Esophagus muscularis mucosa (tissue), 4 donors: ENCODE measurements around the gene LRWD1. TPM values are rescaled to one million over a fixed set of nuclear protein-coding genes. Genes with fewer than 3 reads are reported as not detected.

Experiments used
- DNase-seq: peaks from one replicate; pipeline ENCODE4 v3.0.0-alpha.2; 2017; ENCODE audit errors: extremely low spot score
- H3K27ac ChIP-seq, 4 donors: fragments of 200-600 bp; sonication (generic); replicated peaks in 1 of 4; 1 replicate in 3 of 4; 2 replicates in 1 of 4; pipeline ENCODE4 v1.5.1; 2016 to 2019; ENCODE audit warnings: mild to moderate bottlenecking in 1 of 4
- H3K27me3 ChIP-seq, 4 donors: fragments of 200-600 bp; sonication (generic); one replicate each; pipeline versions ENCODE4 v1.5.1 to v1.6.0; 2016 to 2019
- H3K36me3 ChIP-seq, 4 donors: fragments of 200-600 bp; sonication (generic); one replicate each; pipeline ENCODE4 v1.5.1; 2016 to 2019
- H3K4me1 ChIP-seq, 4 donors: fragments of 200-600 bp; sonication (generic); one replicate each; pipeline ENCODE4 v1.5.1; 2016 to 2019
- H3K4me3 ChIP-seq, 4 donors: fragments of 200-600 bp; sonication (generic); 1 replicate in 2 of 4; 2 replicates in 2 of 4; pipeline ENCODE4 v1.5.1; 2016 to 2019; ENCODE audit warnings: mild to moderate bottlenecking in 4 of 4, moderate library complexity in 1 of 4
- H3K9me3 ChIP-seq, 4 donors: fragments of 200-600 bp; sonication (generic); 1 replicate in 3 of 4; 2 replicates in 1 of 4; pipeline ENCODE4 v1.5.1; 2016 to 2019
- EP300 ChIP-seq: sonication (generic); formaldehyde crosslinking; IDR thresholded peaks from one replicate; pipeline ENCODE4 v1.6.1; 2017; ENCODE audit warnings: antibody characterized with exemption
- POLR2A ChIP-seq: fragments of 450-650 bp; IDR thresholded peaks from one replicate; pipeline ENCODE4 v1.6.1; 2017; ENCODE audit warnings: antibody characterized with exemption, moderate library complexity, mild to moderate bottlenecking, low read depth
- POLR2AphosphoS5 ChIP-seq, 2 donors: sonication (generic); formaldehyde crosslinking; IDR thresholded peaks; one replicate each; pipeline ENCODE4 v1.6.1; 2017; ENCODE audit warnings: antibody characterized with exemption in 2 of 2
- WGBS: methylation state at CpG from one replicate; pipeline ENCODE4 v1.1.5; 2018; 5-methylcytosine and 5-hydroxymethylcytosine counted together
- intact Hi-C: fragments of 100-400 bp; cut with DNase I; formaldehyde crosslinking; loops from one replicate; pipeline ENCODE4 v1.15.1; 2023
- total RNA-seq, 4 donors: library from RNA; depleted of rRNA; stranded (reverse); fragments of >200 nt; gene quantifications; one replicate each; pipeline versions ENCODE4 v1.1.0 to v1.2.1, GENCODE V29; 2016
- TF ChIP-seq, protein P1 (sequence below), 3 experiments: fragments of 200-600 bp in 2 of 3; fragments of 450-650 bp in 1 of 3; sonication (generic) in 2 of 3; IDR thresholded peaks; one replicate each; pipeline ENCODE4 v1.5.1; 2017 to 2019; ENCODE audit warnings: antibody characterized with exemption in 3 of 3, mild to moderate bottlenecking in 2 of 3, moderate library complexity in 1 of 3

LRWD1 gene
- total RNA-seq, 4 donors from 2014 or later: 10.0 to 32.7 (median 17.0) TPM

GRCh38 chr7:102447311-102447710, 17.5 kb upstream of the LRWD1 start:
- no peaks in the 10 kb centered on the region for H3K9me3 ChIP-seq
- H3K4me3 ChIP-seq: no peak overlapping the region
- peaks cover 5 to 38% (median 24%) of the 10 kb centered on the region in 4 donors for H3K36me3 ChIP-seq
- no peak for DNase-seq
- no peaks in the 10 kb centered on the region for H3K27me3 ChIP-seq
- WGBS: 91% methylated on average over 12 of the region's 14 CpGs
- TF ChIP-seq POLR2A (no peak), EP300 (no peak), POLR2AphosphoS5 (IDR thresholded peaks at IDR 0.05) (no peak)
- TF ChIP-seq, protein P1, sequence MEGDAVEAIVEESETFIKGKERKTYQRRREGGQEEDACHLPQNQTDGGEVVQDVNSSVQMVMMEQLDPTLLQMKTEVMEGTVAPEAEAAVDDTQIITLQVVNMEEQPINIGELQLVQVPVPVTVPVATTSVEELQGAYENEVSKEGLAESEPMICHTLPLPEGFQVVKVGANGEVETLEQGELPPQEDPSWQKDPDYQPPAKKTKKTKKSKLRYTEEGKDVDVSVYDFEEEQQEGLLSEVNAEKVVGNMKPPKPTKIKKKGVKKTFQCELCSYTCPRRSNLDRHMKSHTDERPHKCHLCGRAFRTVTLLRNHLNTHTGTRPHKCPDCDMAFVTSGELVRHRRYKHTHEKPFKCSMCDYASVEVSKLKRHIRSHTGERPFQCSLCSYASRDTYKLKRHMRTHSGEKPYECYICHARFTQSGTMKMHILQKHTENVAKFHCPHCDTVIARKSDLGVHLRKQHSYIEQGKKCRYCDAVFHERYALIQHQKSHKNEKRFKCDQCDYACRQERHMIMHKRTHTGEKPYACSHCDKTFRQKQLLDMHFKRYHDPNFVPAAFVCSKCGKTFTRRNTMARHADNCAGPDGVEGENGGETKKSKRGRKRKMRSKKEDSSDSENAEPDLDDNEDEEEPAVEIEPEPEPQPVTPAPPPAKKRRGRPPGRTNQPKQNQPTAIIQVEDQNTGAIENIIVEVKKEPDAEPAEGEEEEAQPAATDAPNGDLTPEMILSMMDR (IDR thresholded peaks at IDR 0.05): no peak
- no peak overlapping the region for H3K27ac ChIP-seq
- H3K4me1 ChIP-seq: no peaks in the 10 kb centered on the region
- intact Hi-C loops: no loop called here

DNA sequence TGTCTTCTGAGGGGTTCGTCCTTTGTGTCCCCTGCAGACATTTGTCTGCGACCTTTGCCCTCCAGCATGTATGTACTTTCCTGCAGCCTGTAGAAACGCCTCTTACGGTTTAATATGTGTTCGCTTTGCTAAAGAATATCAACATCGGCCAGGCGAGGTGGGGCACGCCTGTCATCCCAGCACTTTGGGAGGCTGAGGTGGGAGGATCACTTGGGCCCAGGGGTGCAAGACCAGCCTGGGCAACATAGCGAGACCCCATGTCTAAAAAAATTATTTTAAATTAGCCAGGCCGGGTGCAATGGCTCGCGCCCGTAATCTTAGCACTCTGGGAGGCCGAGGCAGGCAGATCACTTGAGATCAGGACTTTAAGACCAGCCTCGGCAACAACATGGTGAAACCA, 15.6 kb upstream of the LRWD1 start:
- intact Hi-C loops: no loop called here
- Histone ChIP-seq H3K4me3 (no peak overlapping the region), H3K9me3 (no peaks in the 10 kb centered on the region), H3K36me3 (peaks cover 5 to 33% (median 21%) of the 10 kb centered on the region in 4 donors), H3K27ac (no peak overlapping the region), H3K4me1 (no peaks in the 10 kb centered on the region), H3K27me3 (no peaks in the 10 kb centered on the region)
- TF ChIP-seq POLR2AphosphoS5 (IDR thresholded peaks at IDR 0.05) (no peak), EP300 (no peak), POLR2A (no peak)
- TF ChIP-seq, protein P1 (IDR thresholded peaks at IDR 0.05): no peak
- 94% methylated on average over 15 of the region's 15 CpGs for WGBS
- DNase-seq: no peak

GRCh38 chr7:102450242-102450641, 14.5 kb upstream of the LRWD1 start:
- Histone ChIP-seq H3K27me3 (no peaks in the 10 kb centered on the region), H3K36me3 (peaks cover 2 to 31% (median 26%) of the 10 kb centered on the region in 4 donors), H3K4me3 (no peak overlapping the region), H3K9me3 (no peaks in the 10 kb centered on the region), H3K27ac (no peak overlapping the region), H3K4me1 (no peaks in the 10 kb centered on the region)
- no peak for DNase-seq
- intact Hi-C loops: no loop called here
- 77% methylated on average over 6 of the region's 6 CpGs for WGBS
- TF ChIP-seq POLR2A (no peak), POLR2AphosphoS5 (IDR thresholded peaks at IDR 0.05) (no peak), EP300 (no peak)
- TF ChIP-seq, protein P1 (IDR thresholded peaks at IDR 0.05): no peak

DNA sequence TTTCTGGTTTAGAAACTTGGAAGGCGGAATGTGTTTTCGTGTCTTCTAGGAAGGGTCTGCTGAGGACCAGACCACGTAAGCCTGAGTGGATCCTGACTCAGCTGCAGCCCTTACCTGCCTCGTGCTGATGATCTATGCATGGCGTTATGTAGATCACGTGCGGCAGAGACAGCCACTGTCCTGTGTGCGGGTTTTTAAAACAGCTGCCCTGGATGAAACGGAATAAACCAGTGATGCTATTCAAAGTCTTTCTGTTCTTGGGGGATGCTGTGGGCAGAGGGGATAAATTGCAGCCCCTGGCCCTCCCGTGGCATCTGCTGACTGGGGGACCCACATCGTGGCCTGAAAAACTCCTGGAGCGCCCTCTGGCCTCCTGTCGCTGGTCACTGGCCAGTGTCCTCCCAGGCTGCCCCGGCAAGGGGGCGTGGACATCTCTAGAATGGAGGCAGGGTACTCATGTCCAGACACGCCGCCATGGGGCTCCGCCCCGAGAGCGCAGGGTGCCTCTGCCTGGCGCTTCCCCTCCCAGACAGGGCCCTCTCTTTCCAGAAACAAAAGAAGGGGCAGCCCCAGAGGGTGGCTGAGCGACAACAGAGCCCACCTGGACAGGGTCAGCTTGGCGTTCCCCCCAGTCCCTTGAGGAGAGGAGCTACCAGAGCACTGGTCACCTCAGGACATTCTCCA, 13.3 kb upstream of the LRWD1 start:
- Histone ChIP-seq H3K27me3 (no peaks in the 10 kb centered on the region), H3K36me3 (peaks cover 2 to 35% (median 32%) of the 10 kb centered on the region in 4 donors), H3K9me3 (no peaks in the 10 kb centered on the region), H3K4me1 (no peaks in the 10 kb centered on the region), H3K4me3 (no peak overlapping the region), H3K27ac (no peak overlapping the region)
- intact Hi-C loops: no loop called here
- no peak for DNase-seq
- TF ChIP-seq POLR2AphosphoS5 (IDR thresholded peaks at IDR 0.05): no peak
- TF ChIP-seq, protein P1 (IDR thresholded peaks at IDR 0.05): no peak
- no peak for TF ChIP-seq POLR2A
- TF ChIP-seq EP300: no peak
- WGBS: 71% methylated on average over 13 of the region's 23 CpGs

GRCh38 chr7:102452451-102452850, 12.3 kb upstream of the LRWD1 start:
- Histone ChIP-seq H3K4me1 (no peaks in the 10 kb centered on the region), H3K36me3 (peaks cover 12 to 35% (median 32%) of the 10 kb centered on the region in 4 donors), H3K27me3 (no peaks in the 10 kb centered on the region), H3K4me3 (no peak overlapping the region), H3K27ac (no peak overlapping the region), H3K9me3 (no peaks in the 10 kb centered on the region)
- 83% methylated on average over 6 of the region's 6 CpGs for WGBS
- no peak for TF ChIP-seq POLR2A
- TF ChIP-seq EP300: no peak
- TF ChIP-seq, protein P1 (IDR thresholded peaks at IDR 0.05): no peak
- TF ChIP-seq POLR2AphosphoS5 (IDR thresholded peaks at IDR 0.05): no peak
- intact Hi-C loops: no loop called here
- no peak for DNase-seq
